Lung (tissue), 12 donors: ENCODE results near the gene TBCD. TPM values are rescaled to one million over a fixed set of nuclear protein-coding genes. Genes with fewer than 3 reads are reported as not detected.

Experiments
- ATAC-seq: fragments of 200-7000 bp; cut with Tn5 transposase; one replicate; pipeline ENCODE4 v1.9.1; 2020; ENCODE audit warnings: moderate number of reproducible peaks; ENCODE audit not compliant: insufficient read depth, low FRiP score
- DNase-seq, 3 donors: peaks; one replicate each; pipeline ENCODE4 v3.0.0-alpha.2; 2013 to 2017
- H3K27ac ChIP-seq, 2 donors: one replicate each; pipeline ENCODE4 v1.5.1; 2013; ENCODE audit warnings: mild to moderate bottlenecking in 2 of 2, moderate library complexity in 2 of 2, control low read depth in 1 of 2, inconsistent platforms in 1 of 2, low read depth in 1 of 2, low read length in 1 of 2
- H3K27me3 ChIP-seq, 3 donors: one replicate each; pipeline ENCODE4 v1.5.1; 2013; ENCODE audit warnings: low read length in 2 of 3; ENCODE audit not compliant: control insufficient read depth in 3 of 3, insufficient read depth in 3 of 3
- H3K36me3 ChIP-seq, 4 donors: one replicate each; pipeline ENCODE4 v1.5.1; 2013; ENCODE audit warnings: low read length in 4 of 4, mild to moderate bottlenecking in 1 of 4, moderate library complexity in 1 of 4; ENCODE audit not compliant: control insufficient read depth in 4 of 4, insufficient read depth in 4 of 4
- H3K4me1 ChIP-seq, 5 donors: one replicate each; pipeline ENCODE4 v1.5.1; 2013; ENCODE audit warnings: low read length in 5 of 5, mild to moderate bottlenecking in 2 of 5, moderate library complexity in 1 of 5; ENCODE audit not compliant: control insufficient read depth in 5 of 5, insufficient read depth in 5 of 5
- H3K4me3 ChIP-seq: one replicate; pipeline ENCODE4 v1.5.1; 2013; ENCODE audit warnings: mild to moderate bottlenecking, control low read depth, moderate library complexity
- H3K9ac ChIP-seq, 2 donors: one replicate each; pipeline ENCODE4 v1.5.1; 2013; ENCODE audit warnings: low read length in 2 of 2, control low read depth in 1 of 2; ENCODE audit not compliant: insufficient read depth in 1 of 2
- H3K9me3 ChIP-seq, 4 donors: one replicate each; pipeline ENCODE4 v1.5.1; 2013; ENCODE audit warnings: low read length in 3 of 4, mild to moderate bottlenecking in 1 of 4, moderate library complexity in 1 of 4; ENCODE audit not compliant: control insufficient read depth in 4 of 4, insufficient read depth in 3 of 4
- CTCF ChIP-seq: IDR thresholded peaks from 2 replicates; pipeline ENCODE4 v1.5.1; 2012; ENCODE audit warnings: mild to moderate bottlenecking; ENCODE audit errors: control extremely low read depth, extremely low read depth
- WGBS, 2 donors: extraction: QIAGEN DNeasy Blood & Tissue Kit; methylation state at CpG; one replicate each; pipeline ENCODE4 v1.1.7; 2013; 5-methylcytosine and 5-hydroxymethylcytosine counted together
- polyA plus RNA-seq, 2 donors: library from polyadenylated mRNA; stranded (reverse); fragments of 200-250 nt; gene quantifications; one replicate each; pipeline ENCODE4 v1.2.1, GENCODE V29; 2013
- total RNA-seq, 2 donors: library from RNA; depleted of rRNA in 1 of 2; stranded (reverse); fragments of >200 nt in 1 of 2; gene quantifications; one replicate each; pipeline ENCODE4 v1.2.1, GENCODE V29; 2014 to 2021
- donor health status: control.
- donor health status: control.
- donor health status: Bipolar disorder and iron deficiency.
- donor health status: healthy.
- donor health status: DM: yes; HTN: yes; CAD: no.

Gene TBCD
- total and polyA plus RNA-seq, 4 donors, result 57.6 to 119 (median 90.3) TPM

- H3K4me1 ChIP-seq, result peaks cover 0 to 27% (median 9%) of the 10 kb centered on the region in 5 donors
- H3K27ac ChIP-seq, result no peak overlapping the region
- H3K4me3 ChIP-seq, result no peak overlapping the region
- no peak for TF ChIP-seq CTCF
- H3K27me3 ChIP-seq, result no peaks in the 10 kb centered on the region
- H3K36me3 ChIP-seq, result peaks cover 0 to 3% (median 0%) of the 10 kb centered on the region in 4 donors
- H3K9ac ChIP-seq, result no peak overlapping the region
- no peaks in the 10 kb centered on the region for H3K9me3 ChIP-seq
- DNase-seq, result no peak
- no peak for ATAC-seq
- WGBS, 2 donors, result 60 to 62% methylated on average over 12 of the region's 12 CpGs
Measured at GRCh38 chr17:82836823-82837357, 85.0 kb downstream of the TBCD start.

GRCh38 chr17:82837586-82838320 is 85.9 kb downstream of the TBCD start:
- H3K9me3 ChIP-seq, result no peaks in the 10 kb centered on the region
- H3K27me3 ChIP-seq, result no peaks in the 10 kb centered on the region
- peaks cover 0 to 3% (median 0%) of the 10 kb centered on the region in 4 donors for H3K36me3 ChIP-seq
- DNase-seq, result peak in 1 of 3 donors; percentile 35
- no peak overlapping the region for H3K4me3 ChIP-seq
- TF ChIP-seq CTCF, result no peak
- ATAC-seq, result peak; percentile 7
- peak overlapping the region in 1 of 2 donors; percentile 87 for H3K27ac ChIP-seq
- 62 to 75% methylated on average over 13 of the region's 13 CpGs for WGBS, 2 donors
- peaks cover 0 to 27% (median 9%) of the 10 kb centered on the region in 5 donors for H3K4me1 ChIP-seq
- peak overlapping the region in 1 of 2 donors; percentile 30 for H3K9ac ChIP-seq

GRCh38 chr17:82838386-82839063 is 86.7 kb downstream of the TBCD start:
- peak overlapping the region in 1 of 2 donors; percentile 6 for H3K9ac ChIP-seq
- peak; percentile 29 for ATAC-seq
- WGBS, 2 donors, result 55 to 56% methylated on average over 17 of the region's 17 CpGs

More at GRCh38 chr17:82838386-82839063, 86.7 kb downstream of the TBCD start:
- Histone ChIP-seq H3K27me3 (no peaks in the 10 kb centered on the region), H3K4me3 (no peak overlapping the region), H3K27ac (peak overlapping the region in 1 of 2 donors; percentile 59), H3K9me3 (no peaks in the 10 kb centered on the region), H3K36me3 (peaks cover 0 to 3% (median 0%) of the 10 kb centered on the region in 4 donors), H3K4me1 (peaks cover 0 to 27% (median 9%) of the 10 kb centered on the region in 5 donors)
- peak; percentile 75 to 89 (median 84) for DNase-seq
- no peak for TF ChIP-seq CTCF
